Right lobe of liver (tissue), 4 donors: ENCODE measurements around the gene PLBD2.

Experiments
- CTCF ChIP-seq, 4 donors: fragments of 200-600 bp in 3 of 4; fragments of 450-650 bp in 1 of 4; IDR thresholded peaks; one replicate each; pipeline versions ENCODE4 v1.5.1 to v1.8.0; 2016 to 2022; ENCODE audit warnings: antibody characterized with exemption in 4 of 4, mild to moderate bottlenecking in 2 of 4
- POLR2A ChIP-seq: fragments of 450-650 bp; IDR thresholded peaks from one replicate; pipeline ENCODE4 v1.6.1; 2017; ENCODE audit warnings: antibody characterized with exemption, mild to moderate bottlenecking
- donor health status: DM: no; HTN: no; CAD: no.
- donor health status: DM: no; HTN: no; CAD: no.
- donor health status: DM: no; HTN: yes; CAD: no.

GRCh38 chr12:113439606-113440030 is 81.2 kb downstream of the PLBD2 start:
- TF ChIP-seq CTCF (IDR thresholded peaks at IDR 0.05) (peak; percentile 37 to 56 (median 55)), POLR2A (no peak)
